Omental fat pad (tissue), 4 donors: ENCODE data around the gene PPP2R2C. TPM values are rescaled to one million over a fixed set of nuclear protein-coding genes. Genes with fewer than 3 reads are reported as not detected.

Experiments used
- ATAC-seq: fragments of 150-250 bp; one replicate; pipeline ENCODE4 v1.9.1; 2016; ENCODE audit warnings: mild to moderate bottlenecking, moderate library complexity; ENCODE audit not compliant: low FRiP score
- DNase-seq: peaks from one replicate; pipeline ENCODE4 v3.0.0-alpha.2; 2019; ENCODE audit warnings: low spot score
- CTCF ChIP-seq, 3 donors: fragments of 450-650 bp; IDR thresholded peaks; one replicate each; pipeline ENCODE4 v1.5.1; 2016 to 2017; ENCODE audit warnings: antibody characterized with exemption in 3 of 3, mild to moderate bottlenecking in 3 of 3, moderate library complexity in 2 of 3
- total RNA-seq, 4 donors: library from RNA; depleted of rRNA; stranded (reverse); fragments of >200 nt; gene quantifications; one replicate each; pipeline ENCODE4 v1.1.0, GENCODE V29; 2016

Gene PPP2R2C
- total RNA-seq, 4 donors from 2014 or later, result 0.38 to 1.7 (median 0.68) TPM

GRCh38 chr4:6313216-6313615, 159.2 kb downstream of the PPP2R2C start:
- DNase-seq (no peak), ATAC-seq (no peak)
- no peak for TF ChIP-seq CTCF (IDR thresholded peaks at IDR 0.05)

- DNase-seq, result no peak
- no peak for TF ChIP-seq CTCF (IDR thresholded peaks at IDR 0.05)
- no peak for ATAC-seq
Measured at GRCh38 chr4:6309777-6310176, 162.6 kb downstream of the PPP2R2C start.

- TF ChIP-seq CTCF (IDR thresholded peaks at IDR 0.05), result no peak
- DNase-seq, result no peak
- peak; percentile 60 for ATAC-seq
Measured at GRCh38 chr4:6308899-6309643, 163.3 kb downstream of the PPP2R2C start.

GRCh38 chr4:6307891-6308290, 164.5 kb downstream of the PPP2R2C start:
- no peak for TF ChIP-seq CTCF (IDR thresholded peaks at IDR 0.05)
- DNase-seq (no peak), ATAC-seq (no peak)

GRCh38 chr4:6307230-6307629, 165.2 kb downstream of the PPP2R2C start:
- DNase-seq (no peak), ATAC-seq (no peak)
- no peak for TF ChIP-seq CTCF (IDR thresholded peaks at IDR 0.05)

GRCh38 chr4:6306299-6306698, 166.1 kb downstream of the PPP2R2C start:
- TF ChIP-seq CTCF (IDR thresholded peaks at IDR 0.05), result no peak
- no peak for DNase-seq
- no peak for ATAC-seq

- ATAC-seq, result no peak
- no peak for DNase-seq
- no peak for TF ChIP-seq CTCF (IDR thresholded peaks at IDR 0.05)
Measured at GRCh38 chr4:6303943-6304342, 168.5 kb downstream of the PPP2R2C start.
